CD4-positive, alpha-beta T cell (primary cell): ENCODE measurements around the gene NIPA2. TPM values are rescaled to one million over a fixed set of nuclear protein-coding genes. Genes with fewer than 3 reads are reported as not detected.

Experiments
- ATAC-seq: fragments of 200-7000 bp; cut with Tn5 transposase; one replicate; pipeline ENCODE4 v1.10.0; 2022; ENCODE audit warnings: mild to moderate bottlenecking; ENCODE audit not compliant: poor library complexity
- CTCF ChIA-PET: fragments of 350-600 bp; sonication (Branson Sonifier 250); formaldehyde crosslinking; loops from one replicate; lab custom pipeline; 2021; ENCODE audit warnings: antibody characterized with exemption, inconsistent platforms; lab: Charles Lee
- POLR2A ChIA-PET: fragments of 350-600 bp; sonication (Branson Sonifier 250); formaldehyde crosslinking; loops from one replicate; lab custom pipeline; 2021; ENCODE audit warnings: antibody characterized with exemption, inconsistent platforms; lab: Charles Lee
- DNase-seq, 14 experiments: peaks; one replicate each; pipeline ENCODE4 v3.0.0-alpha.2; 2013 to 2020; ENCODE audit warnings: mixed read lengths in 2 of 14
- H3K27ac ChIP-seq, 2 donors: one replicate each; pipeline versions ENCODE4 v1.5.1 to v1.7.0; 2013; ENCODE audit warnings: low read length in 2 of 2, low read depth in 1 of 2, mild to moderate bottlenecking in 1 of 2
- H3K27me3 ChIP-seq, 2 experiments: 1 replicate in 1 of 2; 2 replicates in 1 of 2; pipeline versions ENCODE4 v1.6.1 to v1.7.0; 2013; ENCODE audit warnings: low read length in 2 of 2, control low read depth in 1 of 2, mild to moderate bottlenecking in 1 of 2, moderate library complexity in 1 of 2; ENCODE audit not compliant: insufficient read depth in 2 of 2, control insufficient read depth in 1 of 2
- H3K36me3 ChIP-seq: one replicate; pipeline ENCODE4 v1.6.1; 2013; ENCODE audit warnings: low read length, control low read depth; ENCODE audit not compliant: insufficient read depth
- H3K4me1 ChIP-seq: one replicate; pipeline ENCODE4 v1.6.1; 2013; ENCODE audit warnings: low read length, control low read depth; ENCODE audit not compliant: insufficient read depth
- H3K4me3 ChIP-seq: one replicate; pipeline ENCODE4 v1.5.1; 2013; ENCODE audit warnings: mild to moderate bottlenecking, low read length, moderate library complexity
- H3K9me3 ChIP-seq, 2 experiments: 1 replicate in 1 of 2; 2 replicates in 1 of 2; pipeline versions ENCODE4 v1.6.1 to v1.7.0; 2013; ENCODE audit warnings: low read length in 2 of 2, mild to moderate bottlenecking in 2 of 2, control low read depth in 1 of 2, moderate library complexity in 1 of 2; ENCODE audit not compliant: control insufficient read depth in 1 of 2, insufficient read depth in 1 of 2
- H3K27ac Mint-ChIP-seq: one replicate; pipeline ENCODE4 v1.8.0; 2020; ENCODE audit warnings: mixed read lengths
- H3K27me3 Mint-ChIP-seq: one replicate; pipeline ENCODE4 v1.8.0; 2021; ENCODE audit warnings: mixed read lengths
- H3K36me3 Mint-ChIP-seq: one replicate; pipeline ENCODE4 v1.8.0; 2021; ENCODE audit warnings: low read depth, mixed read lengths
- H3K4me1 Mint-ChIP-seq: one replicate; pipeline ENCODE4 v1.8.0; 2021; ENCODE audit warnings: low read depth, mixed read lengths
- H3K4me3 Mint-ChIP-seq: one replicate; pipeline ENCODE4 v1.8.0; 2020; ENCODE audit warnings: mild to moderate bottlenecking, mixed read lengths
- H3K9me3 Mint-ChIP-seq: one replicate; pipeline ENCODE4 v1.8.0; 2020; ENCODE audit warnings: mixed read lengths
- intact Hi-C, 2 experiments: fragments of 100-400 bp; cut with DNase I in 1 of 2; cut with micrococcal nuclease in 1 of 2; formaldehyde crosslinking; loops; one replicate each; pipeline versions ENCODE4 v1.15.1 to v1.9.0; 2023 to 2025; cut with DNase I, micrococcal nuclease
- total RNA-seq, 174 experiments: library from RNA in 2 of 174; stranded (reverse) in 2 of 174; gene quantifications; one replicate each; pipeline ENCODE4 v1.2.3 and lab custom pipeline; 2021 to 2026
- TF ChIP-seq, protein P1 (sequence below): fragments of 200-600 bp; IDR thresholded peaks from one replicate; pipeline ENCODE4 v1.8.0; 2022; ENCODE audit warnings: antibody characterized with exemption, mild to moderate bottlenecking

Gene NIPA2
- total RNA-seq, 2 experiments from 2014 or later = 33.9 to 36.7 TPM

DNA sequence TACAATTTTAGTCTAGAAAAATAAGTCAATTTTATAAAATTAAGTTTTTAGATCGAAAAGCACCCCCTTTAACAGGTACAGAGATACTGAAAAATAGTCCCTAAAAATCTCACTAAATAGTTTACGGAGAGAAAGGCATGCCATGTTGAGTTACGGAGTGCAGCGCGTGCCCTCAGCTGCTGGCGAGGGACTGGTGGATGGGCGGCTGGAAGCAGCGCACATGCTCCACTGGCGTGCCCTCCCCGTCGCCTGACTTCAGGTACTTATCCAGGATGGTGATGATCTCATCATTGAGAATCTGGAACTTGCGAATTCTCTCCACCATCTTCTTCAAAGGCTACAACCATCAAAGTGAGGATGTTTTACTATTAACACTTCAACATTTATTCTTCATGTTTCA lies 31.4 kb downstream of the NIPA2 start:
- Histone ChIP-seq H3K9me3 (no peaks in the 10 kb centered on the region), H3K4me3 (no peak overlapping the region), H3K36me3 (peaks cover 37% of the 10 kb centered on the region), H3K27ac (no peak overlapping the region), H3K27me3 (no peaks in the 10 kb centered on the region), H3K4me1 (no peaks in the 10 kb centered on the region)
- DNase-seq (no peak), ATAC-seq (no peak)
- Mint-ChIP-seq H3K27me3 (no peaks in the 10 kb centered on the region), H3K9me3 (no peaks in the 10 kb centered on the region), H3K36me3 (peaks cover 64% of the 10 kb centered on the region), H3K4me3 (no peak overlapping the region), H3K27ac (no peak overlapping the region), H3K4me1 (no peaks in the 10 kb centered on the region)
- POLR2A ChIA-PET = no interaction called here
- CTCF ChIA-PET = no interaction called here
- intact Hi-C loops = no loop called here
- TF ChIP-seq, protein P1, sequence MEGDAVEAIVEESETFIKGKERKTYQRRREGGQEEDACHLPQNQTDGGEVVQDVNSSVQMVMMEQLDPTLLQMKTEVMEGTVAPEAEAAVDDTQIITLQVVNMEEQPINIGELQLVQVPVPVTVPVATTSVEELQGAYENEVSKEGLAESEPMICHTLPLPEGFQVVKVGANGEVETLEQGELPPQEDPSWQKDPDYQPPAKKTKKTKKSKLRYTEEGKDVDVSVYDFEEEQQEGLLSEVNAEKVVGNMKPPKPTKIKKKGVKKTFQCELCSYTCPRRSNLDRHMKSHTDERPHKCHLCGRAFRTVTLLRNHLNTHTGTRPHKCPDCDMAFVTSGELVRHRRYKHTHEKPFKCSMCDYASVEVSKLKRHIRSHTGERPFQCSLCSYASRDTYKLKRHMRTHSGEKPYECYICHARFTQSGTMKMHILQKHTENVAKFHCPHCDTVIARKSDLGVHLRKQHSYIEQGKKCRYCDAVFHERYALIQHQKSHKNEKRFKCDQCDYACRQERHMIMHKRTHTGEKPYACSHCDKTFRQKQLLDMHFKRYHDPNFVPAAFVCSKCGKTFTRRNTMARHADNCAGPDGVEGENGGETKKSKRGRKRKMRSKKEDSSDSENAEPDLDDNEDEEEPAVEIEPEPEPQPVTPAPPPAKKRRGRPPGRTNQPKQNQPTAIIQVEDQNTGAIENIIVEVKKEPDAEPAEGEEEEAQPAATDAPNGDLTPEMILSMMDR = no peak

DNA sequence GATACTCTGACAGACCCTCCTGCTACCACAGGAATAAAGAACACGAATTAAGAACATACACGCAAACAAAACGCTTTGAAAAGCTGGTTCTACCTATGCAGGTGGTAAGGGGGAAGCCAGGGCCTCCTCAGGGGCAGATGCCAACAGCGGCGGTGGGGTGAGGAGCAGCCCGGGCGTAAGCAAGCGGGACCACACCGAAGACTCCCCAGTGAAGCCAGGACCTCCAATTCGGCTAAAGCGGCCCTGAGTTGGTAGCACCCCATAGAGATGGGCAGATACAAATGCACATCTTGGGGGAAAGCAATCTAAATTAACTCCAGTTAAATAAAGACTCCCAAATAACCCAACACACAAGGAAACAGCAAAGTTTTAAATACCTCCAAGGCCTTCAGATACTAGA lies 32.4 kb downstream of the NIPA2 start:
- Mint-ChIP-seq H3K36me3 (peaks cover 61% of the 10 kb centered on the region), H3K4me3 (no peak overlapping the region), H3K27ac (no peak overlapping the region), H3K9me3 (no peaks in the 10 kb centered on the region), H3K27me3 (no peaks in the 10 kb centered on the region), H3K4me1 (no peaks in the 10 kb centered on the region)
- TF ChIP-seq, protein P1 = no peak
- H3K9me3 ChIP-seq = no peaks in the 10 kb centered on the region
- H3K27me3 ChIP-seq = no peaks in the 10 kb centered on the region
- H3K36me3 ChIP-seq = peaks cover 29% of the 10 kb centered on the region
- intact Hi-C loops = no loop called here
- DNase-seq (no peak), ATAC-seq (no peak)
- no peaks in the 10 kb centered on the region for H3K4me1 ChIP-seq
- CTCF ChIA-PET = no interaction called here
- no peak overlapping the region for H3K27ac ChIP-seq
- H3K4me3 ChIP-seq = no peak overlapping the region
- POLR2A ChIA-PET = no interaction called here

DNA sequence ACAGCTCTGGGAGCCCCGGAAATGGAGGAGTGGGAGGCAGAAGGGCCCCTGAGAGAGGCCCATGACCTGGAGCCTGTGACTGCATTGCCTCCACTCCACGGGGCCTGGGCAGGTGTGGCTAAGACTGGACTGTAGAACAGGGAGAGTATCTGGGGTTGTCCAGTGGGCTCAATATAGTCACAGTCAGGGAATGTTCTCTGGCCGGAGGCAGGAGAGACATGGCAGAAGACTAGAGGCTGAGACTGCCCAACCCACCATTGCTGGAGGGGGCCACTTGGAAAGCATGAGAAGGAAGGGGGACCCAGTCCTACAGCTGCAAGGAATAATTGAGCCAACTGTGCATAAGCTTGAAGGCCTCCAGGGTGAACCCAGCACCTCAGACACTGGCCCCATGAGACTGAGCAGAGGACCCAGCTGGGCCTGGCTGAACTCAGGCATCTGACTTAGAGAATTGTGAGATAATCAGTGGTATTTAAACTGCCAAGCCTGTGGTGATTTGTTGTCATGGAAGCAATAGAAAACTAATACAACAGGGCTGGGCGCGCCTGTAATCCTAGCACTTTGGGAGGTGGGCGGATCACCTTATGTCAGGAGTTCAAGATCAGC lies 33.1 kb downstream of the NIPA2 start:
- no peaks in the 10 kb centered on the region for H3K27me3 ChIP-seq
- TF ChIP-seq, protein P1 = no peak
- intact Hi-C loops = no loop called here
- H3K27ac ChIP-seq = no peak overlapping the region
- DNase-seq (no peak), ATAC-seq (no peak)
- H3K9me3 ChIP-seq = no peaks in the 10 kb centered on the region
- peaks cover 22% of the 10 kb centered on the region for H3K36me3 ChIP-seq
- H3K4me1 ChIP-seq = no peaks in the 10 kb centered on the region
- no peak overlapping the region for H3K27ac Mint-ChIP-seq
- ChIA-PET POLR2A (interaction anchor here (0.7 kb wide), 1 partner anchor 14 kb away, joined by 3 read pairs; no protein-coding TSS in a partner anchor), CTCF (no interaction called here)
- H3K36me3 Mint-ChIP-seq = peaks cover 58% of the 10 kb centered on the region
- H3K4me3 Mint-ChIP-seq = no peak overlapping the region
- no peaks in the 10 kb centered on the region for H3K9me3 Mint-ChIP-seq
- H3K27me3 Mint-ChIP-seq = no peaks in the 10 kb centered on the region
- H3K4me3 ChIP-seq = no peak overlapping the region
- H3K4me1 Mint-ChIP-seq = no peaks in the 10 kb centered on the region
